ENCODE results near the gene PSTPIP1.

- TF ChIP-seq CTCF (IDR thresholded peaks at IDR 0.05) (no peak), POLR2A (IDR thresholded peaks at IDR 0.05) (no peak)
These were observed 35.4 kb downstream of the PSTPIP1 start for GRCh38 chr15:77030048-77030927.
